Astrocyte (in vitro differentiated cells and primary cell): ENCODE results near the gene TUFM. TPM values are rescaled to one million over a fixed set of nuclear protein-coding genes. Genes with fewer than 3 reads are reported as not detected.

Source experiments
- DNase-seq: peaks from one replicate; pipeline ENCODE4 v3.0.0-alpha.2; 2010; ENCODE audit warnings: low read depth
- FAIRE-seq: peaks from 2 replicates; lab custom pipeline; 2011; peaks lifted over from hg19 to GRCh38; lab: Jason Lieb, UNC
- H2AFZ ChIP-seq: 2 replicates; pipeline ENCODE4 v1.6.0; 2012; ENCODE audit warnings: low read depth, low read length, inconsistent platforms
- H3K27ac ChIP-seq: 2 replicates; pipeline ENCODE4 v1.5.1; 2011; ENCODE audit warnings: low read depth, low read length, inconsistent platforms
- H3K27me3 ChIP-seq: 2 replicates; pipeline ENCODE4 v1.6.0; 2011; ENCODE audit warnings: low read length, inconsistent platforms; ENCODE audit not compliant: insufficient read depth
- H3K36me3 ChIP-seq: 2 replicates; pipeline ENCODE4 v1.5.1; 2011; ENCODE audit warnings: low read length, inconsistent platforms; ENCODE audit not compliant: insufficient read depth
- H3K4me1 ChIP-seq: 2 replicates; pipeline ENCODE4 v1.5.1; 2011; ENCODE audit warnings: low read length, inconsistent platforms; ENCODE audit not compliant: insufficient read depth
- H3K4me2 ChIP-seq: 2 replicates; pipeline ENCODE4 v1.6.0; 2012; ENCODE audit warnings: low read length, inconsistent platforms
- H3K4me3 ChIP-seq: 2 replicates; pipeline ENCODE4 v1.5.1; 2011; ENCODE audit warnings: low read depth, mild to moderate bottlenecking, low read length, inconsistent platforms; ENCODE audit not compliant: insufficient read depth
- H3K79me2 ChIP-seq: 2 replicates; pipeline ENCODE4 v1.6.0; 2012; ENCODE audit warnings: mild to moderate bottlenecking, low read length, inconsistent platforms; ENCODE audit not compliant: insufficient read depth
- H3K9ac ChIP-seq: 2 replicates; pipeline ENCODE4 v1.6.0; 2012; ENCODE audit warnings: mild to moderate bottlenecking, low read length, inconsistent platforms
- H3K9me3 ChIP-seq: 2 replicates; pipeline ENCODE4 v1.5.1; 2012; ENCODE audit warnings: low read depth, mild to moderate bottlenecking, low read length, inconsistent platforms; ENCODE audit not compliant: insufficient read depth
- H4K20me1 ChIP-seq: 2 replicates; pipeline ENCODE4 v1.6.0; 2012; ENCODE audit warnings: low read length, inconsistent platforms; ENCODE audit not compliant: insufficient read depth
- H3K27ac Mint-ChIP-seq: one replicate; pipeline ENCODE4 v1.8.0; 2021; ENCODE audit warnings: mild to moderate bottlenecking, mixed read lengths; ENCODE audit not compliant: unreplicated experiment
- H3K27me3 Mint-ChIP-seq: one replicate; pipeline ENCODE4 v1.8.0; 2021; ENCODE audit warnings: low read depth, mixed read lengths; ENCODE audit not compliant: unreplicated experiment
- H3K36me3 Mint-ChIP-seq: one replicate; pipeline ENCODE4 v1.8.0; 2021; ENCODE audit warnings: low read depth, mixed read lengths; ENCODE audit not compliant: unreplicated experiment
- H3K4me1 Mint-ChIP-seq: one replicate; pipeline ENCODE4 v1.8.0; 2021; ENCODE audit warnings: low read depth, mixed read lengths; ENCODE audit not compliant: unreplicated experiment
- H3K4me3 Mint-ChIP-seq: one replicate; pipeline ENCODE4 v1.8.0; 2021; ENCODE audit warnings: mild to moderate bottlenecking, moderate library complexity, mixed read lengths; ENCODE audit not compliant: unreplicated experiment
- H3K9me3 Mint-ChIP-seq: one replicate; pipeline ENCODE4 v1.8.0; 2021; ENCODE audit warnings: mild to moderate bottlenecking, mixed read lengths; ENCODE audit not compliant: unreplicated experiment
- EZH2 ChIP-seq: IDR thresholded peaks from 2 replicates; pipeline ENCODE4 v1.6.1; 2012; ENCODE audit warnings: mild to moderate bottlenecking, low read length, inconsistent platforms; ENCODE audit not compliant: insufficient read depth
- total RNA-seq: library from RNA; stranded (reverse); gene quantifications from 2 replicates; pipeline ENCODE4 v1.2.1, GENCODE V29; 2021
- TF ChIP-seq, protein P1 (sequence below): IDR thresholded peaks from 2 replicates; pipeline ENCODE4 v1.5.1; 2011; ENCODE audit warnings: low read depth, mild to moderate bottlenecking, inconsistent platforms, low read length, moderate library complexity; ENCODE audit not compliant: insufficient read depth

TUFM gene
- total RNA-seq, 1 donor from 2014 or later = 147 TPM

GRCh38 chr16:28877655-28878000 lies 31.5 kb upstream of the TUFM start:
- Mint-ChIP-seq H3K36me3 (peaks cover 9% of the 10 kb centered on the region), H3K27ac (no peak overlapping the region), H3K4me1 (peaks cover 2% of the 10 kb centered on the region), H3K27me3 (peaks cover 8% of the 10 kb centered on the region), H3K4me3 (peak overlapping the region; percentile 47), H3K9me3 (no peaks in the 10 kb centered on the region)
- DNase-seq (no peak), FAIRE-seq (no peak)
- no peaks in the 10 kb centered on the region for H3K9me3 ChIP-seq
- no peak overlapping the region for H3K27ac ChIP-seq
- no peak overlapping the region for H3K4me3 ChIP-seq
- TF ChIP-seq, protein P1, sequence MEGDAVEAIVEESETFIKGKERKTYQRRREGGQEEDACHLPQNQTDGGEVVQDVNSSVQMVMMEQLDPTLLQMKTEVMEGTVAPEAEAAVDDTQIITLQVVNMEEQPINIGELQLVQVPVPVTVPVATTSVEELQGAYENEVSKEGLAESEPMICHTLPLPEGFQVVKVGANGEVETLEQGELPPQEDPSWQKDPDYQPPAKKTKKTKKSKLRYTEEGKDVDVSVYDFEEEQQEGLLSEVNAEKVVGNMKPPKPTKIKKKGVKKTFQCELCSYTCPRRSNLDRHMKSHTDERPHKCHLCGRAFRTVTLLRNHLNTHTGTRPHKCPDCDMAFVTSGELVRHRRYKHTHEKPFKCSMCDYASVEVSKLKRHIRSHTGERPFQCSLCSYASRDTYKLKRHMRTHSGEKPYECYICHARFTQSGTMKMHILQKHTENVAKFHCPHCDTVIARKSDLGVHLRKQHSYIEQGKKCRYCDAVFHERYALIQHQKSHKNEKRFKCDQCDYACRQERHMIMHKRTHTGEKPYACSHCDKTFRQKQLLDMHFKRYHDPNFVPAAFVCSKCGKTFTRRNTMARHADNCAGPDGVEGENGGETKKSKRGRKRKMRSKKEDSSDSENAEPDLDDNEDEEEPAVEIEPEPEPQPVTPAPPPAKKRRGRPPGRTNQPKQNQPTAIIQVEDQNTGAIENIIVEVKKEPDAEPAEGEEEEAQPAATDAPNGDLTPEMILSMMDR = no peak
- H3K9ac ChIP-seq = no peak overlapping the region
- no peak overlapping the region for H2AFZ ChIP-seq
- no peaks in the 10 kb centered on the region for H3K27me3 ChIP-seq
- H3K36me3 ChIP-seq = no peaks in the 10 kb centered on the region
- H3K79me2 ChIP-seq = no peaks in the 10 kb centered on the region
- peaks cover 11% of the 10 kb centered on the region for H4K20me1 ChIP-seq
- peaks cover 13% of the 10 kb centered on the region for H3K4me1 ChIP-seq
- H3K4me2 ChIP-seq = no peak overlapping the region

DNA sequence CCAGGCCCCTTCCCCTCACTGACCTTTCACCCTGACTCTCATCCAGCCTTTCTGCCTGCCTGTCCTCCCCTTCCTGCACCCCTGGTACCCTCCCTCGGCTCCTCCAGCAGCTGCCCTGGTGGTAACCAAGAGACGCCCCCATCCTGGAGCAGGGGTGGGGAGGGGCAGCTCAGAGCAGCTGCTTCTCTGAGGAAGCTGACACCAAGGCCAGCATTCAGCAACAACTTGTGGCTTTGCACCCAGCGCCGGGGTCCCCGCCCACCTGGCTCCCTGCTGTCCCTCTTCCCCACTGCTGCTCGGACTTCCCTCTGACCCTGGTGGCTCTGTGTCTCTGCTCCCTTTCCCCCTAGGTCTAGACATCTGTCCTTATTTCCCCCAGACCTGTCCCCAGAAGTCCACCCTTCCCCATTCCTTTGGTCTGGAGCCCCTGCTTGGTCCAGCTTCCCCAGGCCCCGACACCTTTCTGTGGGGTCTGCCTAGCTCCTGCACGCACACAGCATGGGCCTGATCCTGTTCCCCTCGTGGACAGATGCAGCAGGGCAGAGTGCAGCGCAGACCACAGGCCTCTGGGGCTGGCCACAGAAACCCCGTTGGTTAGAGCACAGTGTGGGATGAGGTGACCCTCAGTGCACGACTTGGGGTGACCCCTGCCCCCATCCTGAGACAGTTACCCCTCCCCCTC lies 31.0 kb upstream of the TUFM start:
- no peaks in the 10 kb centered on the region for H3K9me3 Mint-ChIP-seq
- no peak overlapping the region for H3K9ac ChIP-seq
- H3K4me1 ChIP-seq = peaks cover 13% of the 10 kb centered on the region
- peaks cover 11% of the 10 kb centered on the region for H4K20me1 ChIP-seq
- H3K36me3 ChIP-seq = no peaks in the 10 kb centered on the region
- no peak overlapping the region for H2AFZ ChIP-seq
- H3K4me2 ChIP-seq = no peak overlapping the region
- H3K27ac ChIP-seq = no peak overlapping the region
- DNase-seq (no peak), FAIRE-seq (no peak)
- peaks cover 2% of the 10 kb centered on the region for H3K4me1 Mint-ChIP-seq
- no peaks in the 10 kb centered on the region for H3K79me2 ChIP-seq
- H3K27ac Mint-ChIP-seq = peak overlapping the region; percentile 18
- H3K27me3 Mint-ChIP-seq = peaks cover 8% of the 10 kb centered on the region
- H3K36me3 Mint-ChIP-seq = peaks cover 9% of the 10 kb centered on the region
- H3K4me3 ChIP-seq = no peak overlapping the region
- H3K9me3 ChIP-seq = no peaks in the 10 kb centered on the region
- no peak overlapping the region for H3K4me3 Mint-ChIP-seq
- TF ChIP-seq, protein P1 = no peak
- TF ChIP-seq EZH2 = no peak
- no peaks in the 10 kb centered on the region for H3K27me3 ChIP-seq

GRCh38 chr16:28876019-28876659 lies 30.0 kb upstream of the TUFM start:
- H3K36me3 ChIP-seq = no peaks in the 10 kb centered on the region
- no peaks in the 10 kb centered on the region for H3K79me2 ChIP-seq
- no peak for FAIRE-seq
- no peak overlapping the region for H3K9ac ChIP-seq
- peaks cover 11% of the 10 kb centered on the region for H4K20me1 ChIP-seq
- no peak overlapping the region for H3K4me2 ChIP-seq
- TF ChIP-seq, protein P1 = no peak
- TF ChIP-seq EZH2 = no peak
- H3K9me3 Mint-ChIP-seq = no peaks in the 10 kb centered on the region
- H3K27me3 ChIP-seq = no peaks in the 10 kb centered on the region
- peaks cover 2% of the 10 kb centered on the region for H3K4me1 Mint-ChIP-seq
- peaks cover 5% of the 10 kb centered on the region for H3K27me3 Mint-ChIP-seq
- no peak overlapping the region for H3K27ac Mint-ChIP-seq
- H2AFZ ChIP-seq = no peak overlapping the region
- H3K27ac ChIP-seq = no peak overlapping the region
- peaks cover 13% of the 10 kb centered on the region for H3K4me1 ChIP-seq
- no peak overlapping the region for H3K4me3 ChIP-seq
- H3K4me3 Mint-ChIP-seq = no peak overlapping the region
- H3K36me3 Mint-ChIP-seq = peaks cover 9% of the 10 kb centered on the region
- DNase-seq = no peak
- no peaks in the 10 kb centered on the region for H3K9me3 ChIP-seq
